Left hindlimb (tissue), 1 donor: ENCODE results near the gene TNFAIP8.

Experiments
- DNase-seq: peaks from one replicate; pipeline ENCODE4 v3.0.0-alpha.2; 2018

The TNFAIP8 gene

GRCh38 chr5:119371146-119371545 lies 15.3 kb downstream of the TNFAIP8 start:
- no peak for DNase-seq

GRCh38 chr5:119373449-119373858 lies 17.6 kb downstream of the TNFAIP8 start:
- DNase-seq, result no peak

- no peak for DNase-seq
Observed at GRCh38 chr5:119374901-119375300, 19.1 kb downstream of the TNFAIP8 start.

GRCh38 chr5:119377066-119377465 lies 21.2 kb downstream of the TNFAIP8 start:
- DNase-seq, result no peak

GRCh38 chr5:119378075-119378700 lies 22.4 kb downstream of the TNFAIP8 start:
- no peak for DNase-seq

- no peak for DNase-seq
Observed at GRCh38 chr5:119379096-119379495, 23.3 kb downstream of the TNFAIP8 start.

GRCh38 chr5:119379942-119380547 lies 24.2 kb downstream of the TNFAIP8 start:
- DNase-seq, result no peak

- DNase-seq, result no peak
Observed at GRCh38 chr5:119382169-119382568, 26.4 kb downstream of the TNFAIP8 start.

- no peak for DNase-seq
Observed at GRCh38 chr5:119383008-119383407, 27.2 kb downstream of the TNFAIP8 start.

- no peak for DNase-seq
Observed at GRCh38 chr5:119385136-119385535, 29.3 kb downstream of the TNFAIP8 start.

GRCh38 chr5:119385536-119386128 lies 29.8 kb downstream of the TNFAIP8 start:
- DNase-seq, result no peak

GRCh38 chr5:119386596-119387344 lies 31.0 kb downstream of the TNFAIP8 start:
- DNase-seq, result no peak

GRCh38 chr5:119387945-119388618 lies 32.3 kb downstream of the TNFAIP8 start:
- DNase-seq, result no peak

GRCh38 chr5:119388619-119389190 lies 32.9 kb downstream of the TNFAIP8 start:
- no peak for DNase-seq

GRCh38 chr5:119389288-119390030 lies 33.6 kb downstream of the TNFAIP8 start:
- DNase-seq, result no peak

- DNase-seq, result no peak
Observed at GRCh38 chr5:119390404-119390803, 34.6 kb downstream of the TNFAIP8 start.

- DNase-seq, result no peak
Observed at GRCh38 chr5:119393201-119393691, 37.4 kb downstream of the TNFAIP8 start.

GRCh38 chr5:119393746-119394145 lies 37.9 kb downstream of the TNFAIP8 start:
- DNase-seq, result no peak

- DNase-seq, result no peak
Observed at GRCh38 chr5:119395080-119395836, 39.4 kb downstream of the TNFAIP8 start.

GRCh38 chr5:119396030-119396664 lies 40.3 kb downstream of the TNFAIP8 start:
- no peak for DNase-seq
